Measurements from ENCODE around the gene PACSIN1.

- TF ChIP-seq POLR2A (IDR thresholded peaks at IDR 0.05) (no peak), CTCF (IDR thresholded peaks at IDR 0.05) (no peak), POLR2AphosphoS5 (IDR thresholded peaks at IDR 0.05) (no peak)
Measured at GRCh38 chr6:34554291-34555006, 88.6 kb downstream of the PACSIN1 start.

All from breast epithelium (tissue), 3 donors.